Measurements from ENCODE around the gene HRCT1. TPM values are rescaled to one million over a fixed set of nuclear protein-coding genes. Genes with fewer than 3 reads are reported as not detected.

The HRCT1 gene
- polyA plus RNA-seq, 1 donor from 2014 or later, result not detected

DNA sequence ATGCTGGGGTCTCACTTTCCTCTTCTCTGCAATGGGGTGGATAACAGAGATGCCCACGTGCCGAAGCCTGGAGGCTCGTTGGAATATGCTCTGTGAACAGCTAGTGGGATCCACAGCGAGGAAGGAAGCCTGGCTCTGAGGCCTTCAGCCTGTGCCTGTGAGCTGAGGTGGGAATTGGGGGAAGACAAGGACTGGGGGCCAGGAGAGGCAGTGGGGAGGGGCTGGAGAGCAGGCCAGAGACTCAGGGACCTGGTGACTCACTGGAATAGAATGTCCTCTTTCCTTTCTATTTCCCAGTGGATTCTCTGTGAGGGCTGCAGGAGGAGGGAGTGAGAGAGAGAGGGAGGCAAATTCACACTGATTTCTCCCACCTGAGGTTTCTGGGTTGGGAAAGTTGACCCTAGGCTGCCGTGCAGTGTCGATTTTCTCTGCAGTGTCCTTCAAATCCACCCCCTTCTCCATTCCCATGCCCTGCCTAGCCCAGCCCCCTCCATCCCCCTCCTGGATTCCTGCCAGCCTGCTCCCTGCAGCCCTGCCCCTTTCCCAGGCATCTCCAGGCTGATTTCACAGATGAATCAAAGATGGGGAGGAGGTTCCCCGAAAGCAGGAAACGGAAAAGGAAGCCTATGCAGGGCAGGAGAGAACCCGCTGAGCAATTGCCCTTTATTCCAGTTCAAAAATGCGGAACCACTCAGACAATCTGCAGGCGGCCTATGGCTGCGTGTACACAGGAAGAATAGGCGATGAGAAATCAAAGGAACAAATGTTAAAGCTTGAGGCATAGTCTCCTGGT is 1.9 kb downstream of the HRCT1 start:
- no peak overlapping the region for H3K27ac ChIP-seq (ENCODE audit: low read length)
- H4K20me1 ChIP-seq (ENCODE audit: insufficient read depth), result no peaks in the 10 kb centered on the region
- no peaks in the 10 kb centered on the region for H3K9me2 ChIP-seq (ENCODE audit: insufficient read depth, low read length)
- H2AFZ ChIP-seq (ENCODE audit: low read depth, low read length), result no peak overlapping the region
- TF ChIP-seq EP300 (conservative IDR thresholded peaks at IDR 0.05; ENCODE audit: poor library complexity, severe bottlenecking), result no peak
- no peaks in the 10 kb centered on the region for H3F3A ChIP-seq (ENCODE audit: insufficient read depth, low read length, poor library complexity, severe bottlenecking)
- H3K4me2 ChIP-seq (ENCODE audit: low read length), result no peak overlapping the region
- no peak overlapping the region for H3K9ac ChIP-seq (ENCODE audit: low read length)
- no peaks in the 10 kb centered on the region for H3K27me3 ChIP-seq (ENCODE audit: insufficient read depth, low read depth, low read length)
- H3K4me3 ChIP-seq (ENCODE audit: low read length), result no peak overlapping the region
- H3K36me3 ChIP-seq (ENCODE audit: insufficient read depth, low read length), result no peaks in the 10 kb centered on the region
- no peaks in the 10 kb centered on the region for H3K9me3 ChIP-seq (ENCODE audit: low read length)
- H3K79me2 ChIP-seq (replicated peaks; ENCODE audit: insufficient read depth, low read length), result no peaks in the 10 kb centered on the region

DNA sequence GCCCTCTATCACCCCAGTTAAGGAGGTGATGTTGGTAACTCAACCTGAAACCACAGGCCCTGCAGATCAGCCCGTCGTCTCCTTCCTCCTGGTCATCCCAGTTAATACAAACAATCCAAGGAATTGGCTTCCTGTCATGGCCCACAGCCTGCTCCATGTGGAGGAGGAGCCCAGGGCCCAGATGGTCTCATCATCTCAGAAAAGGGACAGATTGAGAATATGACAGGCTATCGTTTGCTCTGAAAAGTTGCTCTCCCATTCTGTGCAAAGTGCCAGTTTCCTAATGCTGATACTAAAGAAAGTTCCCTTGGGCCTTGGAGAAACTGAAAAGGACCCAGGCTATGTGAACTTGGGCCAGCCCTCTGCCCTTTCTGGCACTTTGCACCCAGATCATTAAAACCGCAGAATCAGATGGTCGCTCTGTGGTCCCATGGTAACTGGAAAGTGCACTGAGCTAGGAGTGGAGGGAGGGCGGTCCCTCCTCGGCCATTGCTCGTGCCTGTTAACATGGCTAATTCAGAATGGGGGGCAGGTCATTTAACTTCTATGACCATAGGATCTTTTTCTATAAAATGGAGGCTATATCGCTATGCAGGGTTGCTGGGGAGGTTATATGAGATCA is 2.6 kb downstream of the HRCT1 start:
- Histone ChIP-seq H3K9me2 (ENCODE audit: insufficient read depth, low read length) (no peaks in the 10 kb centered on the region), H3K36me3 (ENCODE audit: insufficient read depth, low read length) (no peaks in the 10 kb centered on the region), H3F3A (ENCODE audit: insufficient read depth, low read length, poor library complexity, severe bottlenecking) (no peaks in the 10 kb centered on the region), H3K9ac (ENCODE audit: low read length) (no peak overlapping the region), H3K27ac (ENCODE audit: low read length) (no peak overlapping the region), H3K79me2 (replicated peaks; ENCODE audit: insufficient read depth, low read length) (no peaks in the 10 kb centered on the region), H3K4me3 (ENCODE audit: low read length) (no peak overlapping the region), H3K27me3 (ENCODE audit: insufficient read depth, low read depth, low read length) (no peaks in the 10 kb centered on the region), H3K4me2 (ENCODE audit: low read length) (no peak overlapping the region), H3K9me3 (ENCODE audit: low read length) (no peaks in the 10 kb centered on the region), H4K20me1 (ENCODE audit: insufficient read depth) (no peaks in the 10 kb centered on the region), H2AFZ (ENCODE audit: low read depth, low read length) (no peak overlapping the region)
- TF ChIP-seq POLR2AphosphoS5 (IDR thresholded peaks at IDR 0.05), result no peak
- TF ChIP-seq MXI1 (conservative IDR thresholded peaks at IDR 0.05; ENCODE audit: poor library complexity, severe bottlenecking), result no peak
- no peak for TF ChIP-seq TAF1 (IDR thresholded peaks at IDR 0.05; ENCODE audit: low read depth)
- no peak for TF ChIP-seq EP300 (conservative IDR thresholded peaks at IDR 0.05; ENCODE audit: poor library complexity, severe bottlenecking)
- TF ChIP-seq, protein P1, sequence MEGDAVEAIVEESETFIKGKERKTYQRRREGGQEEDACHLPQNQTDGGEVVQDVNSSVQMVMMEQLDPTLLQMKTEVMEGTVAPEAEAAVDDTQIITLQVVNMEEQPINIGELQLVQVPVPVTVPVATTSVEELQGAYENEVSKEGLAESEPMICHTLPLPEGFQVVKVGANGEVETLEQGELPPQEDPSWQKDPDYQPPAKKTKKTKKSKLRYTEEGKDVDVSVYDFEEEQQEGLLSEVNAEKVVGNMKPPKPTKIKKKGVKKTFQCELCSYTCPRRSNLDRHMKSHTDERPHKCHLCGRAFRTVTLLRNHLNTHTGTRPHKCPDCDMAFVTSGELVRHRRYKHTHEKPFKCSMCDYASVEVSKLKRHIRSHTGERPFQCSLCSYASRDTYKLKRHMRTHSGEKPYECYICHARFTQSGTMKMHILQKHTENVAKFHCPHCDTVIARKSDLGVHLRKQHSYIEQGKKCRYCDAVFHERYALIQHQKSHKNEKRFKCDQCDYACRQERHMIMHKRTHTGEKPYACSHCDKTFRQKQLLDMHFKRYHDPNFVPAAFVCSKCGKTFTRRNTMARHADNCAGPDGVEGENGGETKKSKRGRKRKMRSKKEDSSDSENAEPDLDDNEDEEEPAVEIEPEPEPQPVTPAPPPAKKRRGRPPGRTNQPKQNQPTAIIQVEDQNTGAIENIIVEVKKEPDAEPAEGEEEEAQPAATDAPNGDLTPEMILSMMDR (IDR thresholded peaks at IDR 0.05; ENCODE audit: poor library complexity, severe bottlenecking), result no peak
- TF ChIP-seq EZH2 (IDR thresholded peaks at IDR 0.05; ENCODE audit: borderline replicate concordance, insufficient read depth, low read length, poor library complexity, severe bottlenecking), result no peak
- TF ChIP-seq RAD21 (conservative IDR thresholded peaks at IDR 0.05), result no peak
- no peak for TF ChIP-seq SMC3 (conservative IDR thresholded peaks at IDR 0.05; ENCODE audit: poor library complexity)
- TF ChIP-seq, protein P2, sequence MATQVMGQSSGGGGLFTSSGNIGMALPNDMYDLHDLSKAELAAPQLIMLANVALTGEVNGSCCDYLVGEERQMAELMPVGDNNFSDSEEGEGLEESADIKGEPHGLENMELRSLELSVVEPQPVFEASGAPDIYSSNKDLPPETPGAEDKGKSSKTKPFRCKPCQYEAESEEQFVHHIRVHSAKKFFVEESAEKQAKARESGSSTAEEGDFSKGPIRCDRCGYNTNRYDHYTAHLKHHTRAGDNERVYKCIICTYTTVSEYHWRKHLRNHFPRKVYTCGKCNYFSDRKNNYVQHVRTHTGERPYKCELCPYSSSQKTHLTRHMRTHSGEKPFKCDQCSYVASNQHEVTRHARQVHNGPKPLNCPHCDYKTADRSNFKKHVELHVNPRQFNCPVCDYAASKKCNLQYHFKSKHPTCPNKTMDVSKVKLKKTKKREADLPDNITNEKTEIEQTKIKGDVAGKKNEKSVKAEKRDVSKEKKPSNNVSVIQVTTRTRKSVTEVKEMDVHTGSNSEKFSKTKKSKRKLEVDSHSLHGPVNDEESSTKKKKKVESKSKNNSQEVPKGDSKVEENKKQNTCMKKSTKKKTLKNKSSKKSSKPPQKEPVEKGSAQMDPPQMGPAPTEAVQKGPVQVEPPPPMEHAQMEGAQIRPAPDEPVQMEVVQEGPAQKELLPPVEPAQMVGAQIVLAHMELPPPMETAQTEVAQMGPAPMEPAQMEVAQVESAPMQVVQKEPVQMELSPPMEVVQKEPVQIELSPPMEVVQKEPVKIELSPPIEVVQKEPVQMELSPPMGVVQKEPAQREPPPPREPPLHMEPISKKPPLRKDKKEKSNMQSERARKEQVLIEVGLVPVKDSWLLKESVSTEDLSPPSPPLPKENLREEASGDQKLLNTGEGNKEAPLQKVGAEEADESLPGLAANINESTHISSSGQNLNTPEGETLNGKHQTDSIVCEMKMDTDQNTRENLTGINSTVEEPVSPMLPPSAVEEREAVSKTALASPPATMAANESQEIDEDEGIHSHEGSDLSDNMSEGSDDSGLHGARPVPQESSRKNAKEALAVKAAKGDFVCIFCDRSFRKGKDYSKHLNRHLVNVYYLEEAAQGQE (IDR thresholded peaks at IDR 0.05; ENCODE audit: borderline replicate concordance), result no peak
